ENCODE data around the gene OR7C2. TPM values are rescaled to one million over a fixed set of nuclear protein-coding genes. Genes with fewer than 3 reads are reported as not detected.

Gene OR7C2
- total RNA-seq, 1 experiment from 2014 or later, result not detected

- no peak overlapping the region for H3K27ac ChIP-seq (ENCODE audit: insufficient read length, low read depth, low read length)
- no peak overlapping the region for H3K23ac ChIP-seq (ENCODE audit: insufficient read length, low read depth, low read length)
- no peak for TF ChIP-seq CTCF (conservative IDR thresholded peaks at IDR 0.05)
- no peak overlapping the region for H4K91ac ChIP-seq (ENCODE audit: insufficient read length, low read depth, low read length)
- no peak overlapping the region for H2BK120ac ChIP-seq (ENCODE audit: low read depth, low read length, poor library complexity, severe bottlenecking)
- no peaks in the 10 kb centered on the region for H3K27me3 ChIP-seq (ENCODE audit: insufficient read depth, low read length)
- no peak overlapping the region for H2AK5ac ChIP-seq (ENCODE audit: insufficient read length, low read length)
- H3K56ac ChIP-seq (ENCODE audit: insufficient read length, low read depth, low read length), result no peak overlapping the region
- H3K4ac ChIP-seq (ENCODE audit: low read depth, low read length), result no peak overlapping the region
- no peak overlapping the region for H4K5ac ChIP-seq (ENCODE audit: insufficient read length, low read depth, low read length)
- no peak overlapping the region for H2BK15ac ChIP-seq (ENCODE audit: low read depth, low read length)
- H2BK12ac ChIP-seq (ENCODE audit: insufficient read length, low read depth, low read length), result no peak overlapping the region
- DNase-seq, result peak; percentile 98
- Mint-ChIP-seq H3K27me3 (ENCODE audit: low read depth) (peaks cover 2% of the 10 kb centered on the region; the same call in 1 of the 2 replicates), H3K27ac (no peak overlapping the region; a peak in 1 of 7 replicates), H3K36me3 (ENCODE audit: insufficient read depth in 1 of 3, low read depth in 3 of 3) (peaks cover 0 to 31% (median 2%) of the 10 kb centered on the region in 3 experiments; a peak in 4 of 7 replicates), H3K4me1 (no peaks in the 10 kb centered on the region), H3K4me3 (no peak overlapping the region), H3K9me3 (peaks cover 44 to 77% of the 10 kb centered on the region in 2 experiments)
- H3K79me1 ChIP-seq (ENCODE audit: insufficient read depth, low read depth, low read length, poor library complexity, severe bottlenecking), result no peaks in the 10 kb centered on the region
- no peak overlapping the region for H2BK20ac ChIP-seq (ENCODE audit: low read depth, low read length, poor library complexity, severe bottlenecking)
- H3K9me3 ChIP-seq (ENCODE audit: control insufficient read depth, low read depth, low read length), result peaks cover 5% of the 10 kb centered on the region
- H2AFZ ChIP-seq (ENCODE audit: low read length), result no peak overlapping the region
- WGBS (ENCODE audit: extremely low coverage, insufficient read length, low lambda C conversion rate), result no CpG with 5 or more reads among the region's 24 CpGs
- no peak overlapping the region for H3K18ac ChIP-seq (ENCODE audit: insufficient read length, low read depth, low read length)
- H3K4me2 ChIP-seq (ENCODE audit: insufficient read depth, insufficient read length, low read length), result no peak overlapping the region
- no peak overlapping the region for H3K9ac ChIP-seq (ENCODE audit: extremely low read depth, insufficient read length, low read length)
- H4K20me1 ChIP-seq (ENCODE audit: control insufficient read depth, insufficient read depth, insufficient read length), result no peaks in the 10 kb centered on the region
- no peak overlapping the region for H3T11ph ChIP-seq (ENCODE audit: low read length)
- H3K79me2 ChIP-seq (ENCODE audit: insufficient read depth, low read length), result no peaks in the 10 kb centered on the region
- no peak overlapping the region for H2BK5ac ChIP-seq (ENCODE audit: insufficient read length, low read length)
- H3K4me1 ChIP-seq (ENCODE audit: insufficient read depth, low read length), result no peaks in the 10 kb centered on the region
- H4K8ac ChIP-seq (replicated peaks; ENCODE audit: insufficient read length, low read depth, low read length), result no peak overlapping the region
- H3K14ac ChIP-seq (ENCODE audit: insufficient read depth, low read length), result no peak overlapping the region
- no peaks in the 10 kb centered on the region for H3K23me2 ChIP-seq (ENCODE audit: insufficient read length, low read depth, low read length, poor library complexity, severe bottlenecking)
Measured at GRCh38 chr19:14954071-14954655, 12.9 kb downstream of the OR7C2 start.
